GOT3 (cell line): ENCODE results near the gene KNG1.
"Not testable (repeated sequence)": the region's sequence is repeated elsewhere in the genome, so short reads cannot be mapped to it uniquely, and the experiment has no call there.

ENCODE experiments used
- DNase-seq: peaks from one replicate; lab custom pipeline; 2025; ENCODE audit warnings: mixed read lengths; lab: John Stamatoyannopoulos, UW

KNG1 gene

DNA sequence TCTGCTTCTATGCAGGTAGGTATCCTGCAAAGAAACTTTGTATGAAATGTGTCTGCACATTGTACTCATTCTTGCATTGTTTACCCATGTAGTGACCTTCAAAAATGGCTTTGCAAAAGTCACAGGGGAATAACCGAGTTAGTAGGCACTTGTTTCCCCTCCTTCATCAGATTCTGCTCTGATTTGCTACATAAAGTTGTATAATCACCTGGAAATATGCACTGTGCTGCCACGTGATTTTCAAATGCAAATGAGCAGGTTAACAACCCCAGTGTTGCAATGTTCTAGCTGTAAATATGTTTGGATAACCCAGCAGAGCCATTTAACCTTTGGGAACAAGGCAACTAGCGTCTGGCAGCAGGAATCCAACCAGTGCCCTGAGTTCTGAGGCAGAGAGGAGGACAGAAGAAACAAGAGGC lies at the start of gene KNG1:
KNG1 (plus strand) TSS at position 321 of the 419 bp plus-strand sequence. CDS start 184 bp downstream, outside the sequence.
- DNase-seq: no peak

DNA sequence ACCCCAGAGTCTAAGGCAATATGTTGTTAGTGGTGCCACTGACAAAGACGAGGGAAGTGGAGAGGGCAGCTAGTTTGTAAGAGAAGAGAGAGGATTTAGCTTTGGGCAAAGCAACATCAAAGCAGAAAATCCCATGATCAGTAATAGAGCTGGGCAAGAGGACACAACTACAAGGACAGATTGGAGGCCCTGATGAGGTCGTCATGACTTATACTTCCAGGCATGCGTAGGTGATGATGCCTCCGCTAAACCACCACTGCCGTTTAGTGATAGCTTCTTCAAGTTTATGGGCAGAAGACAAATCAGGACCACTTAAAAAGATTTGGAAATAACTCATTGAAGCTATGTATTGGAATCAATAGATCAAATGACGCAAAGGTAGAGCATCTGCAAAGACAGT lies 48.7 kb upstream of the KNG1 start:
- DNase-seq: no peak

DNA sequence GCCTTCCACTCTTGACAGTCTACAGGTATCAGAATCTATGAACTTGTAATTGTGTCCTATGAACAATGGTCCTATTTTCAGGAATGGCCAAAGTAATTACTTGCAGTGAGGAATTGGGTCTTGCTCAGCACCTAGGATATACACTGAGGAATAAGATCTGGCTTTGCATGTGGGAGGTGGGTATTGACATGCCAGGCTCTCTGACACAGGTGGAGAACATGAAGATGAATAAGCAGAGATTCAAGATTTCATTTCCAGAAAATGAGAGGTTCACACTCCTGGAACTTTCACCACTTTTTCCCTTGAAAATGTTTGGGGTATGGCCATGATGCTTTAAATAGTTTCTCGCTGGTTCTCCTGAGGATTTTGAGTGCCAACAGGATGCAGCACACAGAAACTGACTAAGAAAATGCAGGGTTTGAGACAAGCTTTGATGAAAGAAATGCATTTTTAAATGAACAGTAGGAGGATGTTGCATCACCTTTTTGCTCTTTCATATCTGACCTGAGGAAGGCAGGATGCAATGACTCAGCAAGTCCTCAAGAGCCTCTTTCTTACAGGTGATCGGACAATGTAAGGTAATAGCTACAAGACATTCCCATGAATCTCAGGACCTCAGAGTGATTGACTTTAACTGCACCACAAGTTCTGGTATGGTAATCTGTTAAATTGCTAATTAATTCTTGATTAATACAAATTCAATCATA lies 47.6 kb upstream of the KNG1 start:
- DNase-seq: no peak

DNA sequence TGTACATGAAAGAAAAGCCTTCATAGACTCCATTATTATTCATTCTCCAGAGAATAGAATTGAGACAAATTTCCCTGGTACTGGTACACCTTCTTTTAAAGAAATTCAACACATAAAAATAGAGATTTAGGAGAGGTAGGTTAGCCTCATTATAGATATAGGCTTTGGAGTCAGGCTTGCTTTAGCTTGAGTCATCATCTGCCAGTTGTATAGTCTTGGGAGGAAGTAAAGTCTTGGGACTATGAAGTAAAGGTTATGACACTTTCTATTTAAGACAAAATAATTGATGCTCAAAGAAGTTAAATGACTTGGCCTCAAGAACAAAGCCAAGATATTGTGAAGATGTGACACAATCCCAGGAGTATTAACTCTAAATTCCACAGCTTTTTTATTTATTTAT lies 47.0 kb upstream of the KNG1 start:
- DNase-seq: no peak

DNA sequence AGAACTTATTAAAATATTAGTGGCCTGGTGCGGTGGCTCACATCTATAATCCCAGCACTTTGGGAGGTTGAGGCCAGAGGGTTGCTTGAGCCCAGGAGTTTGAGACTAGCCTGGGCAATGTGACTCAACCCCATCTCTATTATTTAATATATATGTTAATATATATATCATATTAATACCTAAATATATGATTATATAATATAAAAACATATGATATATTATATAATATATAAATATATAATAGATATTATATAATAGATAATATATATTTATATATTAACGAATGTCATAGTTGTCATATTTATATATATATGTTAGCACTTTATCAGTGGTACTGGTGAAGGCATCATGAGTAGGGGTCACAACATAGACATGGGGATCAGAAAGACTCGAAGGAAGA lies 46.1 kb upstream of the KNG1 start:
- no peak for DNase-seq

DNA sequence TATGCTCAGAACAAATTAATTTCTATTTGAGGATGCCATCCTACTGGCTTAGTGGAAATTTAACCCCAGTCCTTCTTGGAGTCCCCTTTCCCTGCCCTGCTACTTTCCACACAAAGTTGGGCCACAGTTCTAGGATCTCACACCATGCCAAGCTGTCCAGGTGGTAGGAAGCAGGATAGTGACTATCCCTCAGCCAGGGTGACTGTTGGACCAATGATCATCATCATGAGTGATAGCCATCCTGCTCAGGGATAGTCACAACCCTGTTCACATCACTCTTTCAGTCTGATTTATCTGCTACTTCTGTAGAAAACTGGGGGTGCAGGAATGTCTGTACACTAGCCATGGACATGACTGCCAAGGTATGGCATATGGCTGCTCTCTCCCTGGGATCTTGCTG lies 38.6 kb upstream of the KNG1 start:
- no peak for DNase-seq

DNA sequence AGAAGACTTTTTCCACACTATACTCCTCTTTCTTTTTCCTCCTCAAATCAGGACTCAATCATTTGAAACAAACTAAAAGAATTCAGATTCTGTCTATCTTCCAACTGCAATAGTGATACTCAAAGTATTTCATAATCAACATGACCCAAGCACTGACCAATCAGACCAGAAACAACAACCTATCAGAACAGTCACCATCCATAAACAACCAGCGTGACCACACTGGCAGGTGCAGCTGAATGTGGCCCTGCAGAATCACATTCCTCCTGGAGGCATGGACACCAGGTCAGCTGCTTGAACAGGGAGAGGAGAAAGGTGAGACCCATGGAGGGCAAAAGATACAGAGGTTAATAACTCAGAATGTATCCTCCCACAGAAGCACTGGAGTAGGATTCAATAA lies 38.0 kb upstream of the KNG1 start:
- DNase-seq: no peak

DNA sequence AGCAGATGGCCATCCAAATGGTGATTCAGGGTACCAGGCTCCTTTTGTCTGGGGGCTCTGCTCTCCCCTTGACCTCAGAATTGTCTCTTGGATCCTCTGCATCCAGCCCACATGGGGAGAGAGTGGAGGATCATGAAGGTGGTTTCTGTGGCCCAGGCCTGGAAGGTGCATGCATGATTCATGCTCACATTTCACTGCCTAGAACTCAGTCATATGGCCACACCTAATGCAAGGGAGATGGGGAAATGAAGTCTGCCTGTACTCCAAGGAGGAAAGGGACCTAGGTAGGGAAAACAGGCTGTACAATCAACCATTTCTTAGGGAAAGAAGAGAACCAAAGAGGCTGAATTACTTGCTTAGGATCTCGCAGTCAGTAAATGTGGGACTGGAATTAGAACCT lies 36.3 kb upstream of the KNG1 start:
- no peak for DNase-seq

DNA sequence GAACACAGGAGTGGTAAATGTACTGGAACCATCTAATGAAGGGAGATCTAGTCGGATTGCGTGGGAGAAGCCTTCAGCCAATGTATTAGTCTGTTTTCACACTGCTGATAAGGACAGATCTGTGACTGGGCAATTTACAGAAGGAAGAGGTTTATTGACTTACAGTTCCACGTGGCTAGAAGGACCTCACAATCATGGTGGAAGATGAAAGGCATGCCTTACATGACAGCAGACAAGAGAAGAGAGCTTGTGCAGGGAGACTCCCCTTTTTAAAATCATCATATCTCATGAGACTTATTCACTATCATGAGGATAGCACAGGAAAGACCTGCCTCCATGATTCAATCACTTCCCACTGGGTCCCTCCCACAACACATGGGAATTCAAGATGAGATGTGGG lies 34.3 kb upstream of the KNG1 start:
- DNase-seq: no peak

DNA sequence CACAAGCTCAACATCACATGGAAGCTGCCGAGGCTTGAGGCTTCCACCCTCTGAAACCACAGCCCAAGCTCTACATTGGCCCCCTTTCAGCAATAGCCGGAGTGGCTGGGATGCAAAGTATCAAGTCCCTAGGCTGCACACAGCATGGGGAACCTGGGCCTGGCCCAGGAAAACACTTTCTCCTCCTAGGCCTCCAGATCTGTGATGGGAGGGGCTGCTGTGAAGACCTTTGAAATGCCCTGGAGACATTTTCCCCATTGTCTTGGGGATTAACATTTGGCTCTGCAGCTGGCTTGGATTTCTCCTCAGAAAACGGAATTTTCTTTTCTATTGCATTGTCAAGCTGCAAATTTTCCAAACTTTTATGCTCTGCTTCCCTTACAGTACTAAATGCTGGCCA lies 33.2 kb upstream of the KNG1 start:
- no peak for DNase-seq

DNA sequence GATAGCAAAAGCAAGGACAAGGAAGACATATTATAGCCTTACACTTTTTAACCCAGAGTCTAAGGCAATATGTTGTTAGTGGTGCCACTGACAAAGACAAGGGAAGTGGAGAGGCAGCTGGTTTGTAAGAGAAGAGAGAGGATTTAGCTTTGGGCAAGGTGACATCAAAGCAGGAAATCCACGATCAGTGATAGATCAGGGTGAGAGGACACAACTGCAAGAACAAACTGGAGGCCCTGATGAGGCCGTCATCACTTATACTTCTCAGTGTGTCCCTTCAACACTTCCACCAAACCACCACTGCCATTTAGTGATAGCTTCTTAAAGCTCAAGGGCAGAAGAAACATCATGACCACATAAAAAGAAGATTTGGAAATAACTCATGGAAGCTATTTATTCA lies 30.7 kb upstream of the KNG1 start:
- not testable (repeated sequence) for DNase-seq

DNA sequence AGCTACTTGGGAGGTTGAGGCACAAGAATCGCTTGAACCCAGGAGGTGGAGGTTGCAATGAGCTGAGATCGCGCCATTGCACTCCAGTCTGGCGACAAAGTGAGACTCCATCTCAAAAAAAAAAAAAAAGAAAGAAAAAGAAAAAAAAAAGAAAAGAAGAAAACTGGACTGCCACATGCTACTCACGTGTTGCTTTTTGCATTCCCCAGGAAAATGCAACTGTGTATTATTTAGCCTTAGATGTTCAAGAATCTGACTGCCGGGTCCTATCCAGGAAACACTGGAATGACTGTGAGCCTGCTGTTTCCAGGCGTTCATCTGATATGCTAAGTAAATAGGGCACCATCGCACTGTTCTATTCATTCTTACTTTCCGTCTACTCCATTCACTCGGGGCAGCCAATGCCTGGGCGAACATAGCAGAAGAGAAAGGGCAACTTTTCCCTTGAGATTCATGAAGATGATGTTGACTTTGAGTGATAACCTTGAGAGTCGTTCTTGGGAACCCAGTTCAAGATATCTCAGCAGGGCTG lies 30.0 kb upstream of the KNG1 start:
- DNase-seq: no peak

DNA sequence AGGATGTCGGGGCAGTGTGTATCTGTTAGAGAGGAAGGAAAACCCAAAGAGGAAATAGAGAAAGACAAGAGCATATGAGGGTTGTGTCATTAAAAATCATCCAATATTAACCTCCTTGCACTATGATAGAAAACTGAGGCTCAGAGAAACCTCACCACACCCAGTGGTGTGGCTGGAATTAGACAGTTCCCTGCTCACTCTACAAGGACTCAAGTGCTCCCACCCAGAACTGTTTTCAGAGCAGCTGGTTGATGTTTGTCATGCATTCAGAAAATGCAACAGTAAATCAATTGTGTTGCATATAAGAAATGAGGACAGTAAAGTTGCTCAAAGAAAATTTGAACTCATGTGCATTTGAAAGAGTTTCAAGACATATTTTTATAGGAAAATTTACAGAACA lies 26.9 kb upstream of the KNG1 start:
- DNase-seq: not testable (repeated sequence)

DNA sequence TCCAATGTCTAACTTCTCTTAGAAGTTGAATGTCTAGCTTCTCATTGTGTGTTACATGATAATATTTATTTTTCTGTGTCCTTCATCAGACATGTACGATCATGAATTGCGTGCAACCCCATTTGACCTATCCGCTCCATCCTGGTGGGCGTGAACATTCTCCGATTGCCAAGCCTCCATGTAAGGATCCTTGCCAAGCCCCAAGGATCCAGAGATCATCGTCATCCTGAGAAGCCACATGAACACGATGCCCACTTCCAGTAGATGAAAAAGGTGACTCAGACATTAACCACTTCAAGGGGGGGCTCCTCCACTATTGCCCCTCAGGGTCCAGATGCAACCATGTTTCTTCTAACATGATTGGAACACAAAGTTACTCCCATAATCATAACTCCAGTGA lies 25.5 kb upstream of the KNG1 start:
- no peak for DNase-seq

DNA sequence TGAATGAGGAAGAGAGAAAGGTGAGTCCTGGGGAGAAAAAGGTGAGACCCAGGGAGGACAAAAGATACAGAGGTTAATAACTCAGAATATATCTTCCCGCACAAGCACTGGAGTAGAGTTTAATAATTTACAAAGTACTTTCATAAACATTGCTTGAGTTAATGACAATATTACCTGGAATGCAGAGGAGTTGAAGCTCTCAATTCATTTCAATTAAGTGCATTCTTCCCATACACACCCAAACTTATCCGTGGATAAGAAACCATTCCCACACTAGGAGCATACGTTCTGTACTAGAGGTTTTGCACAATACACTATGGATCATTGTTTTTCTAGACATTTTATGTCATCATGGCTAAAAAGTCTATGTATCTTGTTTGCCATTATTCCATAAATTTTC lies 23.3 kb upstream of the KNG1 start:
- no peak for DNase-seq

DNA sequence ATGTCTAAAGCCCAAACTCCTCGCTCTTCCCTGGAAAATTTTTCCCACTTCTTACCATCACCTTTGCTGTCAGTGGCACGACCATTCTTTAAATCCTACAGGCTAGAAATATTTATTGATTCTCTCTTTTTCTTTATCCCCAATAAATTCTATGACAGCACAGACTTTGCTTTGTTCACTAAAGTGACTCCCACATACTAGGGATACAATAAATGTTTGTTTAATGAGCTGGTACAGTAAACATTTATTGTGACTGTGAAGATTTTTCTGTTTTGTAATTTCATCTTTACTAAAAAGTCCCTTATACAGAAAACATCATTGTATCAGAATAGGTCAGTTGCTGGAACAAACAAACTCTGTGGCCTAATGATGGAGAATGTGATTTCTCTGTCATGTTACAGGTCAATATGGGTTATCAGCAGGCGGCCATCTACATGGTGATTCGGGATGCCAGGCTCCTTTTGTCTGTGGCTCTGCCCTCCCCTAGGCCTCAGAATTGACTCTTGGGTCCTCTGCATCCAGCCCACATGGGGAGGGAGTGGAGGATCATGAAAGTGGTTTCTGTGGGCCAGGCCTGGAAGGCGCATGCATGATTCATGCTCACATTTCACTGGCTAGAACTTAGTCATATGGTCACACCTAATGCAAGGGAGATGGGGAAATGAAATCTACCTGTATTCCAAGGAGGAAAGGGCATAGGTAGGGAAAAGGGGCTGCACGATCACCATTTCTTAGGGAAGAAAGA lies 22.7 kb upstream of the KNG1 start:
- no peak for DNase-seq

DNA sequence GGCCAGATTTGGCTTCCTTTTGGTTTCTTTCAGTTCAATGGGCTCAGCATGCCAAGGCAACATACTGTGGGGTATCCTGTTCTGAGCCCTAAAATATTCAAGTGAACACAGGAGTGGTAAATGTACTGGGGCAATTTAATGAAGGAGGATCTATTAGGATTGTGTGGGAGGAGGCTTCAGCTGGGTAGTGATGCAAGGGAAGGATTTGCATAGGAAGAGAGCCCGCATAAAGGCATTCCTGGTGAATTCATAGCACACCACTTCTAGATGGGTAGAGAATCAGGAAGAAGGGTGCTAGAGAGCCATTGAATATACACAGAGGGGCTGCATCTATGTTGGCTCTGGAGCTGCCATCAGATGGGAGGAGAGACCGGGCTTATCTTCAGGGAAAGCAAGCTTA lies 20.6 kb upstream of the KNG1 start:
- no peak for DNase-seq

DNA sequence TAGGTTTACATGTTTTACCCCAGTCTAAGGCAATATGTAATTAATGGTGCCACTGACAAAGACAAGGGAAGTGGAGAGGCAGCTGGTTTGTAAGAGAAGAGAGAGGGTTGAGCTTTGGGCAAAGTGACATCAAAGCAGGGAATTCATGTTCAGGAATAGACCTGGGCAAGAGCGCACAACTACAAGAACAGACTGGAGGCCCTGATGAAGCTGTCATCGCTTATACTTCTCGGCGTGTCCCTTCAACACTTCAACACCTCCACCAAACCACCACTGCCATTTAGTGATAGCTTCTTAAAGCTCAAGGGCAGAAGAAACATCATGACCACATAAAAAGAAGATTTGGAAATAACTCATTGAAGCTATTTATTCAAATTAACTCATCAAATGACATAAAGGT lies 19.6 kb upstream of the KNG1 start:
- no peak for DNase-seq

DNA sequence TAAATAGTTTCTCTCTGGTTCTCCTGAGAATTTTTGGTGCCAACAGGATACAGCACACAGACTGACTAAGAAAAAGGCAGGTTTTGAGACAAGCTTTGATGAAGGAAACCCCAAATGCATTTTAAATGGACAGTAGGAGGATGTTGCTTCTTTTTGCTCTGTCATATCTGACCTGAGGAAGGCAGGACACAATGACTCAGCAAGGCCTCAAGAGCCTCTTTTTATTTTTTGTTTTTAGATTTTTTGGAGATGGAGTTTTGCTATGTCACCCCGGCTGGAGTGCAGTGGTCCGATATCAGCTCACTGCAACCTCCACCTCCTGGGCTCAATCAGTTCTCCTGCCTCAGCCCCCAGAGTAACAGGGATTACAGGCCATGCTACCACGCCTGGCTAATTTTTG lies 16.9 kb upstream of the KNG1 start:
- DNase-seq: no peak

DNA sequence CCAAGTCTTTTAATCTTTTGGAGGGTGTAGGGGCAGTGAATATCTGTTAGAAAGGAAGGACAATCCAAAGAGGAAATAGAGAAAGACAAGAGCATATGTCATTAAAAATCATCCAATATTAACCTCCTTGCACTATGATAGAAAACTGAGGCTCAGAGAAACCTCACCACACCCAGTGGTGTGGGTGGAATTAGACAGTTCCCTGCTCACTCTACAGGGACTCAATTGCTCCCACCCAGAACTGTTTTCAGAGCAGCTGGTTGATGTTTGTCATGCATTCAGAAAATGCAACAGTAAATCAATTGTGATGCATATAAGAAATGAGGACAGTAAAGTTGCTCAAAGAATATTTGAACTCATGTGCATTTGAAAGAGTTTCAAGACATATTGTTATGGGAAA lies 14.7 kb upstream of the KNG1 start:
- not testable (repeated sequence) for DNase-seq

DNA sequence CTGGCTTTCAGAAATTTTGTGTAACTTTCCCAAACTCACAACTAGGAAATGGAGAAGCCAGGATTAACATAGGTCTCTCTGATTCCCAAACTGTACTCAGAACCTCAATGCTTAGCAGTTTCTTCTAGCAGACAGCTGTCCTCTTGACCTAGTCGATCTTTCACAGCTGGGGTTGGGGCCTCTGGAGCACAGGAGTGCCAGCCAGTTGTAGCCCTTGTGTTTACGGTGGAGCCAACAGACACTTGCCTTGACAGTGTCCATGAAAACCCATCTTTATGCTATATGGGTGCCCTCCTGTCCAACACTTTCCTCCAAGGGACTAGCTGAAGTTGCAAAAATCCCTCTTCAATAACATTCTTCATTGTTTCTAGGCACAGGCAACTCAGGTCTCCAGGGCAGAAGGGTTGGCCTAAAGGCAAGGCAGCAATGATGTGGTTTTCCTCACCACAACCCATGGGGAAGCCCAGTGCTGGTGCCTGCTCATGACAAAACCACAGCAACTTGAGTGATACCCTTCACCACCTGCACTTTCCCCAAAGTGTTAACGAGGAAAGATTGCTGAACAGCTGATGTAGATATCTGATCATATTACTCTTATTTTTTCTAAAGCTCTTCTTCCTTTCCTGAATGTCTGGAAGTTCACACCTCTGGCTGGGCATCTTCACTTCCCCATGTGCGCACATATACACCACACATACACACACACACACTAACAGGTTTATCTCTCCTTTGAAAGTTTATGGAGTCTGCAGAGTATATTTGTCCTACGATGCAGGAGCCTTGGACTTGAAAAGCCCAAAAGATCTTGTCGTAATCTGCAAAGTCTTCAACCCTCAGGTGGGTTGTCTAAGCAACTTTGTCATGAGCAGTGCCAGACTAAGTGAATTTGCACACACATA lies 11.0 kb upstream of the KNG1 start:
- DNase-seq: no peak

DNA sequence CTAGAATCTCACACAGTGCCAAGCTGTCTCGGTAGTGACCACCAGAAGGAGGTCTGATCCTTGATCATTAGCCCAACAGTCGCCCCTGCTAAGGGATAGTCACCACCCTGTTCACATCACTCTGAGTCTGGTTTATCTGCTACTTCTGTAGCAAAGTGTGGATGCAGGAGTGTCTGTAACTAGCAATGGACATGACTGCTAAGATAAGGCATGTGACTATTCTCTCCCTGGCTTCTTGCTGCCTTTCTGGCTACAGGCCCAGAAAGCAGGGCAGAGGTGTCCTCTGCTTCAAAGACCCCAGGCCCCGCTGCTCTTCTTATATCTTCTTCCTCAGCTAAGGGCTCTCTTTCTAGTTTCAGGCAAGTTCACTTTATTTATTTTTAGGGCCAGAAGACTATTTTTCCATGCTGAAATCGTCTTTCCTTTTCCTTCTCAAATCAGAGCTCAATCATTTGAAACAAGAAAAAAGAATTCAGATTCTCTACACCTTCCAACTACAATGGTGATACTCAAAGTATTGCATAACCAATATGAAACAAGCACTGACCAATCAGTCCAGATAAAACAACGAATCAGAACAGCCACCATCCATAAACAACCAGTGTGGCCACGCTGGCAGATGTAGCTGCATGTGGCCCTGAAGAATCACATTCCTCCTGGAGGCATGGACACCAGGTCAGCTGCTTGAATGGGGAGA lies 8.0 kb upstream of the KNG1 start:
- no peak for DNase-seq
